ENCODE data around the gene LENG1.

Gene LENG1

DNA sequence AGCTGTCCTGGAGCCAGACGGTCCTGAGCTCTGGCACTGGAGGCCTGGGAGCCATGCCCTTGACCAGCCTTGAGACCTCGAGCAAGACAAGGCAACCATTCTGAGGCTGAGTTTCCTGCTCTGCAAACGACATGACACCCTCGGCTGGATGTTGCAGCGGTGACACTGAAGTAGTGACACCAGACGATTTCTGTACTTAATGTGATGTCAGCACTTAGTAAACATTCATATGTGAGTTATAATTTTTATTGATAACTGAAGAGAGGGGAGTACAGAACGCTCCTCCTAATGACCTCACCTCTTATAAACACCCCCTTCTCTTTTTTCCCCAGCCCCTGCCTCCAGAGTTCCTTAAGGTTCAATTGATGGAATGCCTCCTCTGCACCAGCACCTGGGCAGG, 51.0 kb downstream of the LENG1 start:
- Mint-ChIP-seq H3K9me3 (no peaks in the 10 kb centered on the region), H3K4me3 (no peak overlapping the region), H3K4me1 (peaks cover 16% of the 10 kb centered on the region), H3K27ac (peak overlapping the region; percentile 91), H3K36me3 (ENCODE audit: low read depth) (peaks cover 40% of the 10 kb centered on the region), H3K27me3 (ENCODE audit: low read depth, poor library complexity) (no peaks in the 10 kb centered on the region)
- TF ChIP-seq, protein P1, sequence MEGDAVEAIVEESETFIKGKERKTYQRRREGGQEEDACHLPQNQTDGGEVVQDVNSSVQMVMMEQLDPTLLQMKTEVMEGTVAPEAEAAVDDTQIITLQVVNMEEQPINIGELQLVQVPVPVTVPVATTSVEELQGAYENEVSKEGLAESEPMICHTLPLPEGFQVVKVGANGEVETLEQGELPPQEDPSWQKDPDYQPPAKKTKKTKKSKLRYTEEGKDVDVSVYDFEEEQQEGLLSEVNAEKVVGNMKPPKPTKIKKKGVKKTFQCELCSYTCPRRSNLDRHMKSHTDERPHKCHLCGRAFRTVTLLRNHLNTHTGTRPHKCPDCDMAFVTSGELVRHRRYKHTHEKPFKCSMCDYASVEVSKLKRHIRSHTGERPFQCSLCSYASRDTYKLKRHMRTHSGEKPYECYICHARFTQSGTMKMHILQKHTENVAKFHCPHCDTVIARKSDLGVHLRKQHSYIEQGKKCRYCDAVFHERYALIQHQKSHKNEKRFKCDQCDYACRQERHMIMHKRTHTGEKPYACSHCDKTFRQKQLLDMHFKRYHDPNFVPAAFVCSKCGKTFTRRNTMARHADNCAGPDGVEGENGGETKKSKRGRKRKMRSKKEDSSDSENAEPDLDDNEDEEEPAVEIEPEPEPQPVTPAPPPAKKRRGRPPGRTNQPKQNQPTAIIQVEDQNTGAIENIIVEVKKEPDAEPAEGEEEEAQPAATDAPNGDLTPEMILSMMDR (IDR thresholded peaks at IDR 0.05), result no peak
- no peak for DNase-seq

- Mint-ChIP-seq H3K36me3 (ENCODE audit: low read depth) (peaks cover 35% of the 10 kb centered on the region), H3K27me3 (ENCODE audit: low read depth, poor library complexity) (no peaks in the 10 kb centered on the region), H3K27ac (no peak overlapping the region), H3K4me3 (no peak overlapping the region), H3K4me1 (peaks cover 21% of the 10 kb centered on the region), H3K9me3 (no peaks in the 10 kb centered on the region)
- TF ChIP-seq, protein P1 (IDR thresholded peaks at IDR 0.05), result no peak
- no peak for DNase-seq
Observed at GRCh38 chr19:54107876-54108490, 51.5 kb downstream of the LENG1 start.

- no peak for DNase-seq
- Mint-ChIP-seq H3K27me3 (ENCODE audit: low read depth, poor library complexity) (no peaks in the 10 kb centered on the region), H3K36me3 (ENCODE audit: low read depth) (peaks cover 34% of the 10 kb centered on the region), H3K4me1 (peaks cover 27% of the 10 kb centered on the region), H3K4me3 (no peak overlapping the region), H3K27ac (peak overlapping the region; percentile 60), H3K9me3 (no peaks in the 10 kb centered on the region)
- TF ChIP-seq, protein P1 (IDR thresholded peaks at IDR 0.05), result no peak
Observed at GRCh38 chr19:54106716-54107115, 52.8 kb downstream of the LENG1 start.

DNA sequence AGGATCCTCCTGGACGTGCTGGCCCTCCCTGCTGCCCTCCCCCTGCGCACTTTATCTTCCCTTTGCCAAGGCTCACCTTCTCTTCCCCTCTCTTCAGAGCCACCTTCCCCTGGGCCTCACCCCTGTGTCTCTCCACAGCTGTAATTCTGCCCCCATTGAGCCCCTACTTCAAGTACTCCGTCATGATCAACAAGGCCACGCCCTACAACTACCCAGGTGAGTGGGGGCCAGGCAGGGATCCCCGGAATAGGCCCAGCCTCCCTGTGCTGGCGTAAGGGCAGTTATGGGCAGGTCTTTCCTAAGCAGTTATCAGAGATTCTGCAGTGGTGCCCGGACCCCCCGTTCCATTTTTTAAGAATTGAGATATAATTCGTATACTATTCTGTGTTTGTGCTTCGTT, 53.7 kb downstream of the LENG1 start:
- H3K4me1 Mint-ChIP-seq, result peaks cover 27% of the 10 kb centered on the region
- no peaks in the 10 kb centered on the region for H3K9me3 Mint-ChIP-seq
- TF ChIP-seq, protein P1 (IDR thresholded peaks at IDR 0.05), result no peak
- no peak for DNase-seq
- H3K27me3 Mint-ChIP-seq (ENCODE audit: low read depth, poor library complexity), result no peaks in the 10 kb centered on the region
- peak overlapping the region; percentile 15 for H3K4me3 Mint-ChIP-seq
- H3K36me3 Mint-ChIP-seq (ENCODE audit: low read depth), result peaks cover 31% of the 10 kb centered on the region
- H3K27ac Mint-ChIP-seq, result peak overlapping the region; percentile 66
